Astrocyte of the spinal cord (primary cell): ENCODE results near the gene PCSK2.
A peak's percentile ranks its signal among the peaks of the same experiment; 100 is the strongest.

ENCODE experiments used
- DNase-seq: peaks from one replicate; pipeline ENCODE4 v3.0.0; 2011; ENCODE audit warnings: low read depth, low spot score
- H3K4me3 ChIP-seq: 2 replicates; pipeline ENCODE4 v1.5.1; 2011; ENCODE audit warnings: low read depth, mild to moderate bottlenecking, low read length, moderate library complexity
- in situ Hi-C: cut with HindIII; loops from 2 replicates; pipeline ENCODE4 v1.10.0; 2017; ENCODE audit warnings: low sequenced_read_pairs
- TF ChIP-seq, protein P1 (sequence below): IDR thresholded peaks from 2 replicates; pipeline ENCODE4 v1.5.1; 2012; ENCODE audit warnings: low read depth, mild to moderate bottlenecking, low read length, inconsistent platforms

PCSK2 gene

DNA sequence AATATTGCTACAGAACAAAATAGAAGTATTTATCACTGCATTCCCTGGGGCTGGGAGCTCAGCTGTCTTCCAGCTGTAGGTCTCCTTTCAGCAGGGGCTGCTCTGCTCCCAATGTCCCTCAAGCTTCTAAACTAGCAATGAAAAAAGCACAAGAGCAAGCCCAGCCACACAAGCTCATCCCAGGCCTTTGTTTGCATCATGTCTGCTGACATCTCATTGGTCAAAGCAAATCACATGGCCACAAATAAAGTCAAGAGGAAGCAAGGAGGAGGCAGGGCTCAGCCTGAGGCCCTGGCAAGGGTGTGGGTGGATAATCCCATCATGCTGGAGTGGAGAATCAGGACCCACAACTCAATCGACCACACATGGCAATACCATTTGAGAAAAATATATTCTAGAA, 306.6 kb downstream of the PCSK2 start:
- TF ChIP-seq, protein P1, sequence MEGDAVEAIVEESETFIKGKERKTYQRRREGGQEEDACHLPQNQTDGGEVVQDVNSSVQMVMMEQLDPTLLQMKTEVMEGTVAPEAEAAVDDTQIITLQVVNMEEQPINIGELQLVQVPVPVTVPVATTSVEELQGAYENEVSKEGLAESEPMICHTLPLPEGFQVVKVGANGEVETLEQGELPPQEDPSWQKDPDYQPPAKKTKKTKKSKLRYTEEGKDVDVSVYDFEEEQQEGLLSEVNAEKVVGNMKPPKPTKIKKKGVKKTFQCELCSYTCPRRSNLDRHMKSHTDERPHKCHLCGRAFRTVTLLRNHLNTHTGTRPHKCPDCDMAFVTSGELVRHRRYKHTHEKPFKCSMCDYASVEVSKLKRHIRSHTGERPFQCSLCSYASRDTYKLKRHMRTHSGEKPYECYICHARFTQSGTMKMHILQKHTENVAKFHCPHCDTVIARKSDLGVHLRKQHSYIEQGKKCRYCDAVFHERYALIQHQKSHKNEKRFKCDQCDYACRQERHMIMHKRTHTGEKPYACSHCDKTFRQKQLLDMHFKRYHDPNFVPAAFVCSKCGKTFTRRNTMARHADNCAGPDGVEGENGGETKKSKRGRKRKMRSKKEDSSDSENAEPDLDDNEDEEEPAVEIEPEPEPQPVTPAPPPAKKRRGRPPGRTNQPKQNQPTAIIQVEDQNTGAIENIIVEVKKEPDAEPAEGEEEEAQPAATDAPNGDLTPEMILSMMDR = no peak
- DNase-seq = peak; percentile 48
- no peak overlapping the region for H3K4me3 ChIP-seq
- in situ Hi-C loops = no loop called here

- TF ChIP-seq, protein P1 = no peak
- DNase-seq = no peak
- in situ Hi-C loops = no loop called here
- H3K4me3 ChIP-seq = no peak overlapping the region
These were observed 307.2 kb downstream of the PCSK2 start for GRCh38 chr20:17534077-17534476.
